GM12891 (cell line): ENCODE results near the gene SERPINB2.
"Not testable (repeated sequence)": the region's sequence is repeated elsewhere in the genome, so short reads cannot be mapped to it uniquely, and the experiment has no call there.

Experiments
- DNase-seq: peaks from one replicate; pipeline ENCODE4 v3.0.0; 2011; ENCODE audit warnings: low spot score; ENCODE audit not compliant: insufficient read length
- FAIRE-seq: peaks from 2 replicates; lab custom pipeline; 2011; peaks lifted over from hg19 to GRCh38; lab: Jason Lieb, UNC
- PAX5 ChIP-seq: IDR thresholded peaks from 2 replicates; pipeline ENCODE4 v1.6.1; 2011; ENCODE audit warnings: low read length, moderate library complexity, mild to moderate bottlenecking; ENCODE audit not compliant: insufficient read depth, severe bottlenecking
- POLR2A ChIP-seq: IDR thresholded peaks from 2 replicates; pipeline ENCODE4 v1.6.1; 2011; ENCODE audit warnings: low read depth, low read length, control low read depth
- POLR2AphosphoS5 ChIP-seq: IDR thresholded peaks from 2 replicates; pipeline ENCODE4 v1.6.1; 2011; ENCODE audit warnings: low read depth, low read length, control low read depth
- POU2F2 ChIP-seq: IDR thresholded peaks from 2 replicates; pipeline ENCODE4 v1.6.1; 2011; ENCODE audit warnings: low read depth, mild to moderate bottlenecking, control low read depth, low read length, moderate library complexity
- SPI1 ChIP-seq: IDR thresholded peaks from 2 replicates; pipeline ENCODE4 v1.6.1; 2011; ENCODE audit warnings: low read depth, low read length, control low read depth
- TAF1 ChIP-seq: IDR thresholded peaks from 2 replicates; pipeline ENCODE4 v1.6.1; 2011; ENCODE audit warnings: low read depth, low read length, control low read depth

SERPINB2 gene

GRCh38 chr18:63904694-63905093 is 17.2 kb downstream of the SERPINB2 start:
- TF ChIP-seq TAF1 (no peak), POLR2A (no peak), POLR2AphosphoS5 (no peak), POU2F2 (no peak), SPI1 (no peak), PAX5 (no peak)
- DNase-seq (no peak), FAIRE-seq (no peak)

- peak; percentile 13 for FAIRE-seq
- TF ChIP-seq SPI1 (no peak), PAX5 (no peak), POLR2AphosphoS5 (no peak), POLR2A (no peak)
- DNase-seq: no peak
Measured at GRCh38 chr18:63905361-63905760, 17.9 kb downstream of the SERPINB2 start.

GRCh38 chr18:63906056-63906455 is 18.6 kb downstream of the SERPINB2 start:
- no peak for TF ChIP-seq PAX5
- no peak for TF ChIP-seq POLR2AphosphoS5
- no peak for TF ChIP-seq POU2F2
- TF ChIP-seq SPI1: no peak
- no peak for TF ChIP-seq TAF1
- TF ChIP-seq POLR2A: no peak
- no peak for DNase-seq
- no peak for FAIRE-seq

DNA sequence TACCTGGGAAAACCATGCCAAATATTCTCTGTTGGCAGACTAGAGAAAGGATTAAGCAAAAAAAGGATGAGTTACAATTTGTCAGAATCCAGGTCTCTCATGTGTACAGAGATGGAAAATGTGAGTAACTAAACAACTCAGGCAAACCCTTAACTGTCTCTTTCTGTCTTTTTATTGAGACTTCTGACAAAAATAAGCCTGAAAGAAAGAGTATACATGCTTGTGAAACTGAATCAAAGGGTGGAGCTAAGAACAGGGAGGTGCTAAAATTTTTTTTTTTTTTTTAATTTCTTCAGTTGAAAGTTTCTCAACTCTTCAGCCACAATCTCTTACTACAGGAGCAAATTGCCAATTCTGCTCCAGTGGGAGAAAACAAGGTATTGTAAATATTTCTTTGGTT is 20.2 kb downstream of the SERPINB2 start, which contains the start of gene SERPINB10:
TSS of gene SERPINB10 (plus strand) at position 295 of the 400 bp plus-strand sequence. CDS start 7,553 bp downstream, outside the sequence.
- DNase-seq: no peak
- no peak for TF ChIP-seq TAF1
- no peak for TF ChIP-seq POU2F2
- no peak for TF ChIP-seq POLR2AphosphoS5
- no peak for TF ChIP-seq SPI1
- no peak for TF ChIP-seq POLR2A
- TF ChIP-seq PAX5: no peak
- FAIRE-seq: no peak

GRCh38 chr18:63908858-63909257 is 21.4 kb downstream of the SERPINB2 start:
- DNase-seq (no peak), FAIRE-seq (peak; percentile 9)
- TF ChIP-seq TAF1 (no peak), PAX5 (no peak), POLR2AphosphoS5 (no peak), POU2F2 (no peak), POLR2A (no peak), SPI1 (no peak)

DNA sequence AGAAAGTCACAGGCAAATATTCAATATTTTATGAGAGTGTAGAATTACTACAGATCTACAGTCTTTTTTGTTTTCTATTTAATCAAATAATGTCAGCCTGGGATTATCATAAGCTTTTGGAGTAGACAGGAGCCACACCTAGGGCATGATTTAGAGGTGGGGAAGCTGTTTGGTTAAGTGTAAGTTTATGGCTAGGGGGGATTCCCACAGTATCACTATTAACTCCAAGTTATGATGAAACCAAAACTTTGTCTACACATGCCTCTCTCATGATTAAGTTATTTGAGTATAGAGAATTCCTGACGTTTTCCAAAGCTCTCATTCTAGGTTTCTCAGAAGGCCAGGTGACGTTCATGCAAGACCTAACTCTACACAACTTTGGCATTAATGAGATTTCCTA is 22.4 kb downstream of the SERPINB2 start:
- FAIRE-seq: peak; percentile 40
- DNase-seq: no peak
- TF ChIP-seq TAF1 (no peak), POU2F2 (no peak)

DNA sequence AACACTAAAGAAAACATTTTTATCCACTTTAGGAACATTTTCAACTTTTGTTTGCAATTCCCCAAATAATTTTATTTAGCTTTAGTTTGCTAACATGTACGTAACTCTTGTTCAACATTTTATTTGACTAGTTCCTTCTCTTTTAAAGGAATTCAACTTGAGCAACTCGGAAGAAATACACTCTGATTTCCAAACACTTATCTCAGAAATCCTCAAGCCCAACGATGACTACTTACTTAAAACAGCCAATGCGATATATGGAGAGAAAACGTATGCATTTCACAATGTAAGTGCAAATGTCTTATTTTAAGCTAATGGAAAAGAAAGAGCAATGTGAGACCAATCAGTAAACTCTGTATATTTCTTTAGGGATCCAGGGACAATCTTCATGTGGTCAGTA is 30.3 kb downstream of the SERPINB2 start:
- no peak for DNase-seq
- no peak for FAIRE-seq
- TF ChIP-seq SPI1: no peak
- no peak for TF ChIP-seq PAX5
- TF ChIP-seq TAF1: no peak
- no peak for TF ChIP-seq POU2F2
- TF ChIP-seq POLR2AphosphoS5: no peak
- TF ChIP-seq POLR2A: no peak

GRCh38 chr18:63922049-63922448 is 34.5 kb downstream of the SERPINB2 start:
- FAIRE-seq (no peak), DNase-seq (no peak)
- TF ChIP-seq POU2F2 (no peak), POLR2AphosphoS5 (no peak), PAX5 (no peak), TAF1 (no peak), SPI1 (no peak), POLR2A (no peak)

DNA sequence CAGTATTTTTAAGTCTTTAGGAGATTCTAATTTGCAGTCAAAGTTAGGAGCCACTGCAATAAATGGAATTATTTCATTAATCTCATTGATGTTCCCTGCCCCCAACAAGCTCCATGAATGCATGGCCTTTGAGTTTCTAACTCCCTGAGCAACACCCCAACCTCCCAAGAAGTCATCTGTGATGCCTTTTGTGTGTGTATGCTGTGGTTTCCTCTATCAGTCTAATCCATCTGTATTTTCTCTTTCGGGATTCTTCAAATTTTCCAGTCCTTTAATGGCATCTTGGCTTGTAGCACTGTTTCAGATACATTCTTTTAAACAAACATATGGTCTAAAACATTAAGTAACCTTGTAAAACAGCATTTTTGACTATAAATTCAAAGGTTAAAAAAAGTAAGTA is 37.0 kb downstream of the SERPINB2 start:
- TF ChIP-seq TAF1 (no peak), PAX5 (no peak), POLR2AphosphoS5 (no peak)
- FAIRE-seq (no peak), DNase-seq (no peak)

GRCh38 chr18:63928331-63928730 is 40.8 kb downstream of the SERPINB2 start:
- DNase-seq (no peak), FAIRE-seq (no peak)
- no peak for TF ChIP-seq SPI1
- no peak for TF ChIP-seq TAF1
- TF ChIP-seq POU2F2: no peak
- TF ChIP-seq POLR2AphosphoS5: no peak
- no peak for TF ChIP-seq POLR2A
- TF ChIP-seq PAX5: no peak

- FAIRE-seq, DNase-seq: not testable (repeated sequence)
Measured at GRCh38 chr18:63929369-63929768, 41.9 kb downstream of the SERPINB2 start.
